Measurements from ENCODE around the gene WARS2.

- no peak for TF ChIP-seq POLR2A (IDR thresholded peaks at IDR 0.05)
- no peak for TF ChIP-seq CTCF (IDR thresholded peaks at IDR 0.05)
- TF ChIP-seq EP300 (IDR thresholded peaks at IDR 0.05), result no peak
These were observed 22.9 kb upstream of the WARS2 start for GRCh38 chr1:119163396-119163795.
